Measurements from ENCODE around the gene SGMS1. TPM values are rescaled to one million over a fixed set of nuclear protein-coding genes. Genes with fewer than 3 reads are reported as not detected.
A peak's percentile ranks its signal among the peaks of the same experiment; 100 is the strongest.

Gene SGMS1
- polyA plus RNA-seq, 1 donor (not counting 4 experiments of a cell fraction or from before 2014, with no cell fraction given), result 18.3 TPM

- TF ChIP-seq, protein P1, sequence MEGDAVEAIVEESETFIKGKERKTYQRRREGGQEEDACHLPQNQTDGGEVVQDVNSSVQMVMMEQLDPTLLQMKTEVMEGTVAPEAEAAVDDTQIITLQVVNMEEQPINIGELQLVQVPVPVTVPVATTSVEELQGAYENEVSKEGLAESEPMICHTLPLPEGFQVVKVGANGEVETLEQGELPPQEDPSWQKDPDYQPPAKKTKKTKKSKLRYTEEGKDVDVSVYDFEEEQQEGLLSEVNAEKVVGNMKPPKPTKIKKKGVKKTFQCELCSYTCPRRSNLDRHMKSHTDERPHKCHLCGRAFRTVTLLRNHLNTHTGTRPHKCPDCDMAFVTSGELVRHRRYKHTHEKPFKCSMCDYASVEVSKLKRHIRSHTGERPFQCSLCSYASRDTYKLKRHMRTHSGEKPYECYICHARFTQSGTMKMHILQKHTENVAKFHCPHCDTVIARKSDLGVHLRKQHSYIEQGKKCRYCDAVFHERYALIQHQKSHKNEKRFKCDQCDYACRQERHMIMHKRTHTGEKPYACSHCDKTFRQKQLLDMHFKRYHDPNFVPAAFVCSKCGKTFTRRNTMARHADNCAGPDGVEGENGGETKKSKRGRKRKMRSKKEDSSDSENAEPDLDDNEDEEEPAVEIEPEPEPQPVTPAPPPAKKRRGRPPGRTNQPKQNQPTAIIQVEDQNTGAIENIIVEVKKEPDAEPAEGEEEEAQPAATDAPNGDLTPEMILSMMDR (optimal IDR thresholded peaks at IDR 0.05 in 1 of 3, IDR thresholded peaks at IDR 0.05 in 1 of 3, conservative IDR thresholded peaks at IDR 0.05 in 1 of 3; ENCODE audit: extremely low read depth in 1 of 3, insufficient read depth in 2 of 3, low read length in 3 of 3), result no peak
- TF ChIP-seq EZH2 (IDR thresholded peaks at IDR 0.05; ENCODE audit: low read length), result no peak
- H3K27ac ChIP-seq (ENCODE audit: control insufficient read depth, insufficient read depth, low read length), result no peak overlapping the region
- no peak overlapping the region for H3K4me3 ChIP-seq (ENCODE audit: control insufficient read depth in 2 of 3, extremely low read depth in 1 of 3, insufficient read depth in 2 of 3, low read depth in 1 of 3, low read length in 3 of 3)
- H3K27me3 ChIP-seq (ENCODE audit: control insufficient read depth, extremely low read depth, insufficient read depth, low read length), result no peaks in the 10 kb centered on the region
- no peak overlapping the region for H3K9ac ChIP-seq (ENCODE audit: control insufficient read depth, extremely low read depth, insufficient read depth, low read length)
- dilution Hi-C loops (cut with MboI; ENCODE audit: extremely low pct_ligation_motif_present, low sequenced_read_pairs), result no loop called here
- no peaks in the 10 kb centered on the region for H4K20me1 ChIP-seq (ENCODE audit: control insufficient read depth, extremely low read depth, insufficient read depth, low read length)
- H3K36me3 ChIP-seq (ENCODE audit: control insufficient read depth in 2 of 2, extremely low read depth in 1 of 2, insufficient read depth in 2 of 2, low read length in 2 of 2), result no peaks in the 10 kb centered on the region
- no peaks in the 10 kb centered on the region for H3K4me1 ChIP-seq (ENCODE audit: control insufficient read depth, extremely low read depth, insufficient read depth, low read length)
- H2AFZ ChIP-seq (ENCODE audit: control insufficient read depth, low read length), result no peak overlapping the region
- no peak overlapping the region for H3K4me2 ChIP-seq (ENCODE audit: control insufficient read depth, extremely low read depth, insufficient read depth, low read depth, low read length)
- H3K9me3 ChIP-seq (ENCODE audit: control insufficient read depth, low read depth, low read length), result no peaks in the 10 kb centered on the region
- no peaks in the 10 kb centered on the region for H3K9me1 ChIP-seq (ENCODE audit: control insufficient read depth, extremely low read depth, insufficient read depth, low read length)
- DNase-seq (ENCODE audit: low read depth, low spot score) (no peak), FAIRE-seq (no peak)
- no peaks in the 10 kb centered on the region for H3K79me2 ChIP-seq (ENCODE audit: control insufficient read depth, insufficient read depth, low read length)
These were observed 330.0 kb downstream of the SGMS1 start for GRCh38 chr10:50293513-50294313.

GRCh38 chr10:50291261-50291850 lies 332.4 kb downstream of the SGMS1 start:
- TF ChIP-seq, protein P1 (optimal IDR thresholded peaks at IDR 0.05 in 1 of 3, IDR thresholded peaks at IDR 0.05 in 1 of 3, conservative IDR thresholded peaks at IDR 0.05 in 1 of 3; ENCODE audit: extremely low read depth in 1 of 3, insufficient read depth in 2 of 3, low read length in 3 of 3), result peak; percentile 24 to 42 (median 29)
- no peak for TF ChIP-seq EZH2 (IDR thresholded peaks at IDR 0.05; ENCODE audit: low read length)
- no peaks in the 10 kb centered on the region for H3K36me3 ChIP-seq (ENCODE audit: control insufficient read depth in 2 of 2, extremely low read depth in 1 of 2, insufficient read depth in 2 of 2, low read length in 2 of 2)
- H3K4me1 ChIP-seq (ENCODE audit: control insufficient read depth, extremely low read depth, insufficient read depth, low read length), result no peaks in the 10 kb centered on the region
- no peaks in the 10 kb centered on the region for H3K27me3 ChIP-seq (ENCODE audit: control insufficient read depth, extremely low read depth, insufficient read depth, low read length)
- FAIRE-seq (no peak), DNase-seq (ENCODE audit: low read depth, low spot score) (no peak)
- no peaks in the 10 kb centered on the region for H3K79me2 ChIP-seq (ENCODE audit: control insufficient read depth, insufficient read depth, low read length)
- dilution Hi-C loops (cut with MboI; ENCODE audit: extremely low pct_ligation_motif_present, low sequenced_read_pairs), result no loop called here
- H3K4me2 ChIP-seq (ENCODE audit: control insufficient read depth, extremely low read depth, insufficient read depth, low read depth, low read length), result no peak overlapping the region
- H3K4me3 ChIP-seq (ENCODE audit: control insufficient read depth in 2 of 3, extremely low read depth in 1 of 3, insufficient read depth in 2 of 3, low read depth in 1 of 3, low read length in 3 of 3), result no peak overlapping the region
- no peaks in the 10 kb centered on the region for H3K9me3 ChIP-seq (ENCODE audit: control insufficient read depth, low read depth, low read length)
- no peak overlapping the region for H3K27ac ChIP-seq (ENCODE audit: control insufficient read depth, insufficient read depth, low read length)
- H4K20me1 ChIP-seq (ENCODE audit: control insufficient read depth, extremely low read depth, insufficient read depth, low read length), result no peaks in the 10 kb centered on the region
- no peaks in the 10 kb centered on the region for H3K9me1 ChIP-seq (ENCODE audit: control insufficient read depth, extremely low read depth, insufficient read depth, low read length)
- no peak overlapping the region for H3K9ac ChIP-seq (ENCODE audit: control insufficient read depth, extremely low read depth, insufficient read depth, low read length)
- H2AFZ ChIP-seq (ENCODE audit: control insufficient read depth, low read length), result no peak overlapping the region
